Activated T-cell treated with anti-CD3 and anti-CD28 coated beads for 24 hours (primary cell): ENCODE results near the gene SEMA3A.

Experiments
- DNase-seq: peaks from one replicate; pipeline ENCODE4 v3.0.0-alpha.2; 2020; ENCODE audit warnings: low read depth

Gene SEMA3A

GRCh38 chr7:83921941-83922607 lies 272.5 kb downstream of the SEMA3A start:
- DNase-seq, result no peak

- no peak for DNase-seq
Measured at GRCh38 chr7:83921271-83921940, 273.2 kb downstream of the SEMA3A start.

GRCh38 chr7:83918142-83918541 lies 276.4 kb downstream of the SEMA3A start:
- no peak for DNase-seq

- DNase-seq, result no peak
Measured at GRCh38 chr7:83913174-83913573, 281.4 kb downstream of the SEMA3A start.

- no peak for DNase-seq
Measured at GRCh38 chr7:83908526-83908925, 286.1 kb downstream of the SEMA3A start.
